HepG2 (cell line): Measurements from ENCODE around the gene CFAP119. TPM values are rescaled to one million over a fixed set of nuclear protein-coding genes. Genes with fewer than 3 reads are reported as not detected.

Source experiments
- CEBPB ChIP-seq: IDR thresholded peaks from 2 replicates; pipeline ENCODE4 v1.6.1; 2011; ENCODE audit warnings: low read depth, low read length, improper control_type of control experiment, borderline replicate concordance
- CEBPG ChIP-seq: IDR thresholded peaks from 2 replicates; pipeline ENCODE4 v1.6.1; 2016
- KLF9 ChIP-seq: IDR thresholded peaks from 2 replicates; pipeline ENCODE4 v1.6.1; 2016; ENCODE audit warnings: low read depth
- NRL ChIP-seq: sonication (generic); formaldehyde crosslinking; IDR thresholded peaks from 2 replicates; pipeline ENCODE4 v1.5.0; 2020; ENCODE audit warnings: missing genetic modification reagents, mild to moderate bottlenecking, moderate library complexity, borderline replicate concordance
- POLR2AphosphoS5 ChIP-seq: IDR thresholded peaks from 2 replicates; pipeline ENCODE4 v1.6.1; 2012; ENCODE audit warnings: low read depth, low read length
- POLR2G ChIP-seq: fragments of 200-400 bp; formaldehyde crosslinking; IDR thresholded peaks from 2 replicates; pipeline ENCODE4 v1.6.1; 2018; ENCODE audit warnings: mild to moderate bottlenecking, low read depth, low read length, moderate library complexity
- PPARG ChIP-seq: conservative IDR thresholded peaks from 2 replicates; pipeline ENCODE4 v1.6.1; 2016; ENCODE audit warnings: missing biosample characterization, missing genetic modification reagents
- RBM22 ChIP-seq: fragments of 200-400 bp; formaldehyde crosslinking; optimal IDR thresholded peaks from 2 replicates; pipeline ENCODE3; 2017; ENCODE audit warnings: mild to moderate bottlenecking, low read length, moderate library complexity
- TAF15 ChIP-seq: fragments of 200-400 bp; formaldehyde crosslinking; IDR thresholded peaks from one replicate; pipeline ENCODE4 v1.6.1; 2018; ENCODE audit warnings: mild to moderate bottlenecking, low read depth, low read length; ENCODE audit not compliant: poor library complexity, severe bottlenecking
- TCF7 ChIP-seq: sonication (generic); IDR thresholded peaks from 2 replicates; pipeline ENCODE4 v1.6.1; 2016; ENCODE audit warnings: antibody characterized with exemption, low read depth
- ZEB1 ChIP-seq: IDR thresholded peaks from 2 replicates; pipeline ENCODE4 v1.6.1; 2012; ENCODE audit warnings: mild to moderate bottlenecking, low read depth, inconsistent platforms; ENCODE audit not compliant: insufficient replicate concordance
- ZNF180 ChIP-seq: sonication (generic); formaldehyde crosslinking; IDR thresholded peaks from 2 replicates; pipeline ENCODE4 v1.4.0; 2020; ENCODE audit warnings: low read depth, missing genetic modification reagents, borderline replicate concordance
- ZNF354B ChIP-seq: sonication (generic); formaldehyde crosslinking; IDR thresholded peaks from 2 replicates; pipeline ENCODE4 v1.8.0; 2022; ENCODE audit warnings: mild to moderate bottlenecking, missing genetic modification reagents
- ZNF746 ChIP-seq: sonication (generic); formaldehyde crosslinking; IDR thresholded peaks from 2 replicates; pipeline ENCODE4 v1.8.0; 2022; ENCODE audit warnings: mild to moderate bottlenecking, missing genetic modification reagents
- polyA plus RNA-seq, 8 experiments: library from polyadenylated mRNA; depleted of rRNA in 3 of 8; stranded (reverse) in 7 of 8; unstranded in 1 of 8; fragments of >200 nt; fragmentation: Illumina TruSeq in 4 of 8; extraction: Trizol in 4 of 8; gene quantifications; 2 replicates each; pipeline versions ENCODE4 v1.2.1 to v1.2.3, GENCODE V29; 2011 to 2016; ENCODE audit warnings: low read depth in 4 of 8, missing spikeins in 1 of 8, mixed read lengths in 1 of 8; ENCODE audit not compliant: insufficient read depth in 1 of 8
- total RNA-seq, 5 experiments: library from RNA; depleted of rRNA; stranded (reverse); fragments of >200 nt; fragmentation: Illumina TruSeq; extraction: Trizol; gene quantifications; 2 replicates each; pipeline ENCODE4 v1.2.3, GENCODE V29; 2016; ENCODE audit warnings: low read depth in 1 of 5
- TF ChIP-seq, protein P1 (sequence below): sonication (generic); formaldehyde crosslinking; IDR thresholded peaks from 2 replicates; pipeline ENCODE4 v1.5.0; 2020; ENCODE audit warnings: mild to moderate bottlenecking, low read depth, missing genetic modification reagents, borderline replicate concordance
- TF ChIP-seq, protein P2 (sequence below): IDR thresholded peaks from 2 replicates; pipeline ENCODE4 v1.6.1; 2016
- TF ChIP-seq, protein P3 (sequence below): IDR thresholded peaks from 2 replicates; pipeline ENCODE4 v1.6.1; 2016; ENCODE audit warnings: mild to moderate bottlenecking

CFAP119 gene
- total and polyA plus RNA-seq, 2 of the 13 experiments (the other 11 are each of a cell fraction or from before 2014, with no cell fraction given), result 6.4 TPM

DNA sequence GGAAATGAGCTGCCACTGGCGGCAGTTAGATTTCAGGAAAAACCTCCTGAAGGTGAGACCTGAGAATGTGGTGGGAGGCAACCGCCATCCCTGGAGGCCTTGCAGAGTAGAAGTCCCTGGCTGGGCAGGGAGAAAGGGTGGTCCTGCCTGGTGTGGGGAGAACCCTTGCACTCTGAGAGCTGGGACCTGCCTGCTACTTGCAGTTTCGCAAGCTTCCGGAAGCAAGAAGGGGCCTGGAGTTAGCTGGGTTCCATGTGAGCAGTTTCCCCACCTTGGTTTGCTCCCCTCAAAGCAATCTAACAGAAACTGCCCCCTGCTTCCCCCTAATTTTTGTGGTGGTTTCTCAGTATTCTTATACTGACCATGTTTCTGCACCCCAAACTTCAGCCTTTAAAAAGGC is 18.7 kb upstream of the CFAP119 start (continued):
- no peak for TF ChIP-seq NRL
- no peak for TF ChIP-seq PPARG (CRISPR knock-in tag)
- TF ChIP-seq KLF9 (CRISPR knock-in tag), result no peak
- no peak for TF ChIP-seq ZNF354B (CRISPR knock-in tag)
- TF ChIP-seq CEBPB, result peak; percentile 45; the same call in 1 of the 2 replicates
- TF ChIP-seq ZEB1, result no peak
- no peak for TF ChIP-seq TCF7
- no peak for TF ChIP-seq TAF15
- TF ChIP-seq RBM22, result peak; percentile 6
- TF ChIP-seq, protein P1, sequence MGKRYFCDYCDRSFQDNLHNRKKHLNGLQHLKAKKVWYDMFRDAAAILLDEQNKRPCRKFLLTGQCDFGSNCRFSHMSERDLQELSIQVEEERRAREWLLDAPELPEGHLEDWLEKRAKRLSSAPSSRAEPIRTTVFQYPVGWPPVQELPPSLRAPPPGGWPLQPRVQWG, result no peak
- peak; percentile 15; the same call in 1 of the 2 replicates for TF ChIP-seq POLR2AphosphoS5
- TF ChIP-seq, protein P2, sequence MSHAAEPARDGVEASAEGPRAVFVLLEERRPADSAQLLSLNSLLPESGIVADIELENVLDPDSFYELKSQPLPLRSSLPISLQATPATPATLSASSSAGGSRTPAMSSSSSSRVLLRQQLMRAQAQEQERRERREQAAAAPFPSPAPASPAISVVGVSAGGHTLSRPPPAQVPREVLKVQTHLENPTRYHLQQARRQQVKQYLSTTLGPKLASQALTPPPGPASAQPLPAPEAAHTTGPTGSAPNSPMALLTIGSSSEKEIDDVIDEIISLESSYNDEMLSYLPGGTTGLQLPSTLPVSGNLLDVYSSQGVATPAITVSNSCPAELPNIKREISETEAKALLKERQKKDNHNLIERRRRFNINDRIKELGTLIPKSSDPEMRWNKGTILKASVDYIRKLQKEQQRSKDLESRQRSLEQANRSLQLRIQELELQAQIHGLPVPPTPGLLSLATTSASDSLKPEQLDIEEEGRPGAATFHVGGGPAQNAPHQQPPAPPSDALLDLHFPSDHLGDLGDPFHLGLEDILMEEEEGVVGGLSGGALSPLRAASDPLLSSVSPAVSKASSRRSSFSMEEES (CRISPR knock-in tag), result no peak
- TF ChIP-seq ZNF180 (CRISPR knock-in tag), result no peak
- TF ChIP-seq ZNF746 (CRISPR knock-in tag), result no peak
- 0 out of 2 replicates have a peak, but pooled peaks have one; percentile 21 for TF ChIP-seq POLR2G
- TF ChIP-seq, protein P3, sequence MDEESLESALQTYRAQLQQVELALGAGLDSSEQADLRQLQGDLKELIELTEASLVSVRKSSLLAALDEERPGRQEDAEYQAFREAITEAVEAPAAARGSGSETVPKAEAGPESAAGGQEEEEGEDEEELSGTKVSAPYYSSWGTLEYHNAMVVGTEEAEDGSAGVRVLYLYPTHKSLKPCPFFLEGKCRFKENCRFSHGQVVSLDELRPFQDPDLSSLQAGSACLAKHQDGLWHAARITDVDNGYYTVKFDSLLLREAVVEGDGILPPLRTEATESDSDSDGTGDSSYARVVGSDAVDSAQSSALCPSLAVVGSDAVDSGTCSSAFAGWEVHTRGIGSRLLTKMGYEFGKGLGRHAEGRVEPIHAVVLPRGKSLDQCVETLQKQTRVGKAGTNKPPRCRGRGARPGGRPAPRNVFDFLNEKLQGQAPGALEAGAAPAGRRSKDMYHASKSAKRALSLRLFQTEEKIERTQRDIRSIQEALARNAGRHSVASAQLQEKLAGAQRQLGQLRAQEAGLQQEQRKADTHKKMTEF, result 0 out of 2 replicates have a peak, but pooled peaks have one; percentile 19
- TF ChIP-seq CEBPG (CRISPR knock-in tag), result peak; percentile 35; the same call in 1 of the 2 replicates
